Measurements from ENCODE around the gene NSMCE1.

DNA sequence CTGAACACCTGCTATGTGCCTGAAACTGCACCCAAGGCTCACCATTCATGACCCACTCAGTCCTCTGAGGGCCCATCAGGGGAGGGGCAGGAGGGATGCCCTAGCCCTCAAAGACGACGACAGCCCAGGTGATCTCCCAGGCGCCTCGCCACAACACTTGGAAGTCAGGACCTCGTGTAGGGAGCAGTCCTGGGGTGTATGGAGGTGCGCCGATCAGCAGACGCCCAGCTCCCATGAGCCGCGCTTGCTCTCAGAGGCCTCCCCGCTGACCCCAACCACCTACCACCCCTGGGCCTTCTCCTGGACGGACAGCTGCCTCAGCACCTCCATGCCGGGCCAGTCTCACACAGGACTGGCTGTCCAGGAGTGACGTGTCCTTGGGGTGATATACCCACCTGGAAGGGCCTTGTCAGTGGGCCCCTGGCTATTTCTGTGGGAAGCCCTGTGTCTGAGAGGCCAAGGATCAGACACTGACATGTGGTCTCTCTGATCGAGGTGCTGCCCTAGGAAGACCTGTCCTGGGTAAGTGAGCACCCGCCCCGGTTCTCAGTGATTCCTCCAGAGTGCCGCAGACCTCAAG lies 38.6 kb downstream of the NSMCE1 start:
- TF ChIP-seq, protein P1, sequence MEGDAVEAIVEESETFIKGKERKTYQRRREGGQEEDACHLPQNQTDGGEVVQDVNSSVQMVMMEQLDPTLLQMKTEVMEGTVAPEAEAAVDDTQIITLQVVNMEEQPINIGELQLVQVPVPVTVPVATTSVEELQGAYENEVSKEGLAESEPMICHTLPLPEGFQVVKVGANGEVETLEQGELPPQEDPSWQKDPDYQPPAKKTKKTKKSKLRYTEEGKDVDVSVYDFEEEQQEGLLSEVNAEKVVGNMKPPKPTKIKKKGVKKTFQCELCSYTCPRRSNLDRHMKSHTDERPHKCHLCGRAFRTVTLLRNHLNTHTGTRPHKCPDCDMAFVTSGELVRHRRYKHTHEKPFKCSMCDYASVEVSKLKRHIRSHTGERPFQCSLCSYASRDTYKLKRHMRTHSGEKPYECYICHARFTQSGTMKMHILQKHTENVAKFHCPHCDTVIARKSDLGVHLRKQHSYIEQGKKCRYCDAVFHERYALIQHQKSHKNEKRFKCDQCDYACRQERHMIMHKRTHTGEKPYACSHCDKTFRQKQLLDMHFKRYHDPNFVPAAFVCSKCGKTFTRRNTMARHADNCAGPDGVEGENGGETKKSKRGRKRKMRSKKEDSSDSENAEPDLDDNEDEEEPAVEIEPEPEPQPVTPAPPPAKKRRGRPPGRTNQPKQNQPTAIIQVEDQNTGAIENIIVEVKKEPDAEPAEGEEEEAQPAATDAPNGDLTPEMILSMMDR (IDR thresholded peaks at IDR 0.05 in 8 of 11, conservative IDR thresholded peaks at IDR 0.05 in 3 of 11) = no peak
- no peak for TF ChIP-seq POLR2A (IDR thresholded peaks at IDR 0.05)

Data from spleen (tissue), 7 donors.